ENCODE results near the gene KIFAP3. TPM values are rescaled to one million over a fixed set of nuclear protein-coding genes. Genes with fewer than 3 reads are reported as not detected.
A peak's percentile ranks its signal among the peaks of the same experiment; 100 is the strongest.
"Not testable (repeated sequence)": the region's sequence is repeated elsewhere in the genome, so short reads cannot be mapped to it uniquely, and the experiment has no call there.

Gene KIFAP3
- total RNA-seq, 4 donors from 2014 or later = 9.2 to 24.6 (median 15.5) TPM

DNA sequence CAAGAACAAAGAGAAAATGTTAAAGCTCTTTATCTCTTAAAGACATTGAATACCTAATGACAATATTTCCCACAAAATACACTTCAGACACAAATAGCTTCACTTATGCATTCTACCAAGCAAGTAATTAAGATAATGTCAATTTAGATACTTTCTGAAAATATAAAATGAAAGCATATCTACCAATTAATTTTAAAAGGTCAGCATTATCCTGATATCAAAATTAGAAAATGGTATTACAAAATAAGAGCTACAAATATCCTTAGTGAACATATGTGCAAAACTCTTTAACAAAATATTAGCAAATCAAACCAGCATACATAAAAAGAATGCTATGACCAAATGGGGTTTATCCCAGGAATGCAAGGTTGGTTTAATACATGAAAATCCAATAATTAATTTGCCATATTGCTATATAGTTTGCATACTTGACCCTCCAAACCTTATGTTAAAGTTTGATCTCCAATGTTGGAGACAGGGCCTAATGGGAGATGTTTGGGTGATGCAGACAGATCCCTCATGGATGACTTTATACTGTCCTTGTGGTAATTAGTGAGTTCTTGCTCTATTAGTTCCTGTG, 4.2 kb upstream of the KIFAP3 start:
- H3K36me3 ChIP-seq = no peaks in the 10 kb centered on the region
- TF ChIP-seq, protein P1, sequence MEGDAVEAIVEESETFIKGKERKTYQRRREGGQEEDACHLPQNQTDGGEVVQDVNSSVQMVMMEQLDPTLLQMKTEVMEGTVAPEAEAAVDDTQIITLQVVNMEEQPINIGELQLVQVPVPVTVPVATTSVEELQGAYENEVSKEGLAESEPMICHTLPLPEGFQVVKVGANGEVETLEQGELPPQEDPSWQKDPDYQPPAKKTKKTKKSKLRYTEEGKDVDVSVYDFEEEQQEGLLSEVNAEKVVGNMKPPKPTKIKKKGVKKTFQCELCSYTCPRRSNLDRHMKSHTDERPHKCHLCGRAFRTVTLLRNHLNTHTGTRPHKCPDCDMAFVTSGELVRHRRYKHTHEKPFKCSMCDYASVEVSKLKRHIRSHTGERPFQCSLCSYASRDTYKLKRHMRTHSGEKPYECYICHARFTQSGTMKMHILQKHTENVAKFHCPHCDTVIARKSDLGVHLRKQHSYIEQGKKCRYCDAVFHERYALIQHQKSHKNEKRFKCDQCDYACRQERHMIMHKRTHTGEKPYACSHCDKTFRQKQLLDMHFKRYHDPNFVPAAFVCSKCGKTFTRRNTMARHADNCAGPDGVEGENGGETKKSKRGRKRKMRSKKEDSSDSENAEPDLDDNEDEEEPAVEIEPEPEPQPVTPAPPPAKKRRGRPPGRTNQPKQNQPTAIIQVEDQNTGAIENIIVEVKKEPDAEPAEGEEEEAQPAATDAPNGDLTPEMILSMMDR (IDR thresholded peaks at IDR 0.05) = no peak
- no peak for TF ChIP-seq POLR2A (IDR thresholded peaks at IDR 0.05)
- H3K27ac ChIP-seq = no peak overlapping the region
- H3K9me3 ChIP-seq = peaks cover 0 to 13% (median 5%) of the 10 kb centered on the region in 3 donors
- no peak for DNase-seq
- H3K4me1 ChIP-seq = peaks cover 0 to 11% (median 6%) of the 10 kb centered on the region in 3 donors
- H3K27me3 ChIP-seq = no peaks in the 10 kb centered on the region
- H3K4me3 ChIP-seq = no peak overlapping the region
- intact Hi-C loops (cut with DNase I) = no loop called here

DNA sequence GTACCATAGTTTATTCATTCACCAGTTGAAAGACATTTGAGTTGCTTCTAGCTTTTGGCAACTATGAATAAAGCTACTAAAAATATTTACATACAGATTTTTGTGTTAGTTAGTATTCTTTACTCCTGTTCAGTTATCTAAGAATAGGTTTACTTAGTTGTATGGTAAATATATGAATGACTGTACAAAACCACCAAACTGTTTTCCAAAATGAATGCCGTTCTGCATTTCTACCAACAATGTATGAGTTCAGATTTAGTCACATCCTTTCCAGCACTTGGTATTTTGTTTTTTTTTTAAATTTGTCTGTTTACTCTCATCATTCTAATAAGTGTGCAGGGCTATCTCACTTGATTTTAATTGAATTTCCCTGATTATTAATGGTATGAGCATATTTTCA, 3.4 kb upstream of the KIFAP3 start:
- no peaks in the 10 kb centered on the region for H3K27me3 ChIP-seq
- H3K4me1 ChIP-seq = peaks cover 0 to 19% (median 12%) of the 10 kb centered on the region in 3 donors
- intact Hi-C loops (cut with DNase I) = no loop called here
- DNase-seq = no peak
- H3K27ac ChIP-seq = no peak overlapping the region
- TF ChIP-seq POLR2A (IDR thresholded peaks at IDR 0.05) = no peak
- TF ChIP-seq, protein P1 (IDR thresholded peaks at IDR 0.05) = no peak
- no peak overlapping the region for H3K4me3 ChIP-seq
- WGBS, 2 donors = 50 to 86% methylated on average over 1 of the region's 1 CpG
- H3K36me3 ChIP-seq = no peaks in the 10 kb centered on the region
- peaks cover 0 to 13% (median 5%) of the 10 kb centered on the region in 3 donors for H3K9me3 ChIP-seq

DNA sequence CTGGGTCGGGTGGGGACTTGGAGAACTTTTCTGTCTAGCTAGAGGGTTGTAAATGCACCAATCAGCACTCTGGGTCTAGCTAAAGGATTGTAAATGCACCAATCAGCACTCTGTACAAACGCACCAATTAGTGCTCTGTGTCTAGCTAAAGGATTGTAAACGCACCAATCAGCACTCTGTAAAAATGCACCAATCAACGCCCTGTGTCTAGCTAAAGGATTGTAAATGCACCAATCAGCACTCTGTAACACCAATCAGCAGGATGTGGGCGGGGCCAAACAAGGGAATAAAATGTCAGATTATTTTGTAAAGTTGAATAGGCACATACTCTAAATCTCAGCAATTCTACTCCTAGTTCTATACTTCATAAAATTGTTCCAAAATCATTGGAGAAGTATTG, 2.5 kb upstream of the KIFAP3 start:
- WGBS, 2 donors = 79 to 83% methylated on average over 5 of the region's 5 CpGs
- H3K27me3 ChIP-seq; H3K36me3 ChIP-seq; H3K4me3 ChIP-seq; DNase-seq; H3K27ac ChIP-seq; intact Hi-C loops (cut with DNase I): not testable (repeated sequence)
- Histone ChIP-seq H3K9me3 (peaks cover 0 to 13% (median 5%) of the 10 kb centered on the region in 3 donors), H3K4me1 (peaks cover 0 to 29% (median 12%) of the 10 kb centered on the region in 3 donors)

DNA sequence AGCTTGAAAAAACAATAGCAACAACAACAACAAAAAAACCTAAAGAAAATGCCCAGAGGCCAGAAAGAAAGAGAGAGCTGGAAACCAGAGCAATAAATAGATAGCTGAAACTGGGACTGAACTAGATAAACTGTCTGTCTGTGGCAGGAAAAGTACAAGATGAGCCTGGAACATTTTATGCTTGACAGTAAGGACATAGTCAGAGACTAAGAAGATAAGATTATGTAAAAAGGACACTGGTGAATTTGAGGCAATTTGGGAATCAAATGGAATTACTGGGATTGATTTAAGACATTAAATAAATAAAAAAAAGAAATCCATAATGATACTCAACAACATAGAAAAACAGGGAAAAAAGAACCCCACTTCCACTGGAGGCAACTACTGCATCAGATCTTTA, 1.7 kb upstream of the KIFAP3 start:
- DNase-seq = no peak
- no peaks in the 10 kb centered on the region for H3K36me3 ChIP-seq
- H3K4me3 ChIP-seq = no peak overlapping the region
- intact Hi-C loops (cut with DNase I) = no loop called here
- no peak for TF ChIP-seq POLR2A (IDR thresholded peaks at IDR 0.05)
- TF ChIP-seq, protein P1 (IDR thresholded peaks at IDR 0.05) = no peak
- peaks cover 0 to 13% (median 5%) of the 10 kb centered on the region in 3 donors for H3K9me3 ChIP-seq
- H3K4me1 ChIP-seq = peaks cover 0 to 29% (median 12%) of the 10 kb centered on the region in 3 donors
- H3K27ac ChIP-seq = no peak overlapping the region
- no peaks in the 10 kb centered on the region for H3K27me3 ChIP-seq

DNA sequence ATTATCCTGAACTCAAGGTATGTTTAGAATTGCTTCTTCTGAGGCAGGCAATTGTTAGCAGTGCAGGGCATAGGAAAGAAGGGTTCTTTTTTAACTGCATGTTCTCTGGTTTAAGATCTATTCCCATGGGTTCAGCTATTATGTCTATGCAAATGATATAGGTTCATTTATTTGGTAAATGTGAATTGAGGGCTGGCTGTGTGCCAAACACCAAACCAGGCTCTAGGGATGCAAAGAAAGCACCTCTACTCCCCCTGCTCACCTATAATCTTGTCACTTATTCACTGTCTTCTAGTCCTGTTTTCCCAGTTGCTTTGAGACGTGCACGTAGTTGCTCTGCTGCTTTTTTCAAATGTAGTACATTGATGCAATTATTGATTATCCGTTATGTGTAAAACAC, 691 bp upstream of the KIFAP3 start:
- Histone ChIP-seq H3K27ac (peak overlapping the region; percentile 81 to 91 (median 88)), H3K27me3 (no peaks in the 10 kb centered on the region), H3K4me3 (peak overlapping the region; percentile 67 to 88 (median 76)), H3K9me3 (peaks cover 0 to 13% (median 5%) of the 10 kb centered on the region in 3 donors), H3K4me1 (peaks cover 0 to 29% (median 12%) of the 10 kb centered on the region in 3 donors), H3K36me3 (no peaks in the 10 kb centered on the region)
- no peak for DNase-seq
- no peak for TF ChIP-seq POLR2A (IDR thresholded peaks at IDR 0.05)
- TF ChIP-seq, protein P1 (IDR thresholded peaks at IDR 0.05) = no peak
- 72 to 77% methylated on average over 3 of the region's 3 CpGs for WGBS, 2 donors
- intact Hi-C loops (cut with DNase I) = no loop called here

DNA sequence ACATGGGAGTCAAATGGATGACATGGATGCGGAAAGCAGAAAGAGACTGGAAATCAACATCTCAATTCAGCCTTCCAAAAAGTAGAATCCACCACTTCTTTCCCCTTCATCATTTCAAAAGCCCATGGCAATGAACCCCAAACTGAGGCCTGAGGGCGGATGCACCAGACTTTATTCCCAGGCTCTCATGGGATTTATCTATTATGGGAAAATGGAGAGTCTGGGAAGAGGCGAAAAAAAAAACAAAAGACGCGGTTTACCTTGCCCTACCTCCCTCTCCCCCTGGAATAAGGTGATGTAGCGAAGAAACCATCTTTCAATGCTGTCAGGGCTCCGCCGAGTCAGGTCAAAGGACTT, 624 bp downstream of the KIFAP3 start:
- Histone ChIP-seq H3K9me3 (peaks cover 0 to 8% (median 2%) of the 10 kb centered on the region in 3 donors), H3K36me3 (no peaks in the 10 kb centered on the region), H3K4me3 (peak overlapping the region; percentile 67 to 88 (median 76)), H3K4me1 (peaks cover 0 to 34% (median 12%) of the 10 kb centered on the region in 3 donors), H3K27ac (peak overlapping the region; percentile 81 to 91 (median 88)), H3K27me3 (no peaks in the 10 kb centered on the region)
- DNase-seq = no peak
- TF ChIP-seq POLR2A (IDR thresholded peaks at IDR 0.05) = no peak
- TF ChIP-seq, protein P1 (IDR thresholded peaks at IDR 0.05) = no peak
- 14 to 15% methylated on average over 8 of the region's 8 CpGs for WGBS, 2 donors
- intact Hi-C loops (cut with DNase I) = no loop called here

Data from esophagus squamous epithelium (tissue), 5 donors.